CD4-positive, alpha-beta T cell treated with Interleukin-17A for 1 hour (primary cell): Measurements from ENCODE around the gene KMT2D.

Experiments used
- DNase-seq: peaks from one replicate; pipeline ENCODE4 v3.0.0-alpha.2; 2020

Gene KMT2D

GRCh38 chr12:49013428-49013827 lies 47.2 kb downstream of the KMT2D start:
- no peak for DNase-seq

DNA sequence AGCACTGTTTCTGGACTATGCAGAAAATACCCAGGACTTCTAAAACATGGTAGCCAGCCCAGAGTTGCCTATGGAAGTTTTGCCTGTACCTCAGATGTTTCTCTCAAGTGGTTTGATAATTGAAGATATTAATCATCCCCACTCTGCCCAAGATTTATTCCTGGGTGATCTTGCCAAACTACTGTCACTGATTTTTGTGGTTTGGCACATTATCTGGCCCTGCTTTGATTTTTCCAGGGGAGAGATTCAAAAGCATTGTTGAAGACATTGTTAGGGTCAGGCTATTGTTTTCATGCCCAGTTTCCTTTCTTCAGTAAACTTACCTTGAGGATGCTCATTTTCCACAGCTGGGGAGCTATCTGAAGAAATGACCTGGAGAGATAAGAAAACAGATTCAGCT lies 47.9 kb downstream of the KMT2D start:
- DNase-seq, result no peak
